ENCODE results near the gene SLC39A11.

The SLC39A11 gene

DNA sequence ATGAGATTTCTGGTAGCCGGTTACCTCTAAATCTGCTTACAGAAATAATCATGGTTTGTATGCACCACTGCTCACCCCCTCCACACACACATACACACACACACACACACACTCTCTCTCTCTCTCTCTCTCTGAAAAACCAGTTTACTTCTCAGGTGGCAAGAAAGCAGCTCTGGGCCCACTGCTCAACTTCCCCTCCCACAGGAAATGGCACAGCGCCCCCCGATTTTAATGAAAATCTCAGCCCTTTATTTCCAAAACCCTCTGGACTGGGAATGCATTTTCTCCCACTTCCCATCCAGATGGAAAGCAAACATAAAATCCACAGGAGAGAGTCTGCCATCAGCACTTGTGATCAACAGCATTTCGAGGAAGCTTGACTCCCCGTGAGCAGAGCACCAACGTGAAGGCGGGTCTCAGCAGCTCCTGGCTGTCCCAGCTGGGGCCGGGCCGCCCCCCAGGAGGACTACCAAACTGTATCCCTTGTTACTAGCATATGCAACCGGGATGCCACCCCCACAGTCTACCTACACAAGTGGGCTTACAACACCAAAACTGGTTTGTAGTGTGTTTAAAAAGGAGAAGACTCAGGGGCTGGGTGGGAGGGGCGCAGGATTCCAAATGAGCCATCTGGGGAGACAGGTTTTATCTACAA is 121.1 kb downstream of the SLC39A11 start:
- no peak for DNase-seq

DNA sequence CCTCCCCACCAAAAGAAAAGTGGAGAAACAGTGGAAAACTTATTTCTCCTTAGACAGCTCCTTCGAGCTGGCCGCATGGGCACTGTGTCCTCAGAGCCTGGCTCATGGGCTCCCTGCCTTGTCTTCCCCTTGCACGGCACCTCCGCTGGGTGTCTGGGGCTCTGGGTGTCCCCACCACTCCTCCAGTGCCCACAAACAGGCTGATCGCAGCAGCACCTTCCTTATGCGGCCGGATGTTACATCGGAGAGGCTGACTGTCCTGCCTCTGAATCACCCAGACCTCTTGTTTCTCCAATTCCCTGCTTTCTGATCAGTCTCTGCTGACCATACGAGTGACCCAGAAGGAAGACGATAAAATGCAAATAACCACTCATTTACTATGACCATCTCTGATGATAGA is 121.7 kb downstream of the SLC39A11 start:
- no peak for DNase-seq

DNA sequence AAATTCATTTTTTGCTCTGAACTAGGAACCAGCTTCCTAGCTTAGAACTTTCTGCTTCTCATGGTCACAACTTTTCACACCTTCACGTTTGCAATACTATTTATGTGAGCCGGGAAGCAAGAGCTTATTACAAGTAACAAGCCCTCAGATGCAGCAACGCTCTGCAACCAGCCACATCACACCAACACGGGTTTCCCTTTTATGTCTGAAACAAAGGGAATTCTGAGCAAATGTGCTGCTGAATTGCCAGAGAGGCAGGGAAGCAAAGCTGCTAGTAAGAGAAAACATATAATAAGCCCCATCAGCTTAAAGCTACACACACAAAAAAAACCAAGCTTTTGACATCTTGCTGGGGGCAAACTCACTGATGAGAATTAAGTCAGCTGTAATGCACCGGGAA is 122.2 kb downstream of the SLC39A11 start:
- DNase-seq, result no peak

DNA sequence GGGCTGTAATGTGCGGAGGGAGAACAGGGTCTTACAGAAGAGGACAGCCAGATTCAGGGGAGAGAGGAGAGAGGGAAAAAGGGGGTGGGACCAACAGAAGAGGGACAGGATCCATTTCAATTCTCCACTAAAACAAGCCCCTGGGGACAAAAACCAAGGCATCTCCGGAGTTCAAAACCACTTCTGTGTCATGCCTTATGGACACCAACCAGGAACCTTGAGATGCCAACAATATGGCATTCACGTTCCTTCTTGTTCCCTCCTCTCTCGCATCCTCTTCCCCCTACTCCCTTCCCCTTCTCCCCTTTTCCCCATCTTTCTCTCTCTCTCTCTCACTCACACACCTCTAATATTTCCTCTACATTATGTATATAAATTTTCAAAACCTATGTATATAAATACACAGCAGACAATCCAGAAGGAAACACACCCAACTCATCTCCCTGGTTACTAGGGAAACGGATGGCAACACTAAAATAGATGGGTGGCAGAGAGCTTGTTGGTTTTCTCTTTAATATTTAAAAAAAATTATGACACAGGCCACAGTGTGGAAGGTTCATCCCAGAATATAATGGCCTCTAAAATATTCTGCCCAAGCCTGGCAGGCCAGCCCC is 123.1 kb downstream of the SLC39A11 start:
- no peak for DNase-seq

DNA sequence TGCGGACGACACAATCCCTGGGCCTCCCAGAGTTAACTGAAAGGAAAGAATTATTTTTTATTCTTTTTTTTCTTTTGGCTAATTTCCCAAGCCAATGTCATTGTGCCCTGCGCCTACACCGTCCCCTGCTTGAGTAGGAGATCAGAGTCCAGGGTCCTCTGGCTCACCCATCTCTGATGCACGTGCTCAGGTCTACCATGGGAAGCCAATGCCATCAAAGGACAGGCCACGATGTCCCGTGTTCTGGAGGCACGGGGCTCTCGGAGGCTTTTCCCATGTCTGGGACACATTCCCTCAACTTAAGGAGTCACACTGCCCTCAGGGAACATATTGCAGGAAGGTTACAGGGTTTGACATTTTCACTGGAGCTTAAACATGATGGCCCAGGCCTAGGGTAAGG is 123.7 kb downstream of the SLC39A11 start:
- DNase-seq, result no peak

DNA sequence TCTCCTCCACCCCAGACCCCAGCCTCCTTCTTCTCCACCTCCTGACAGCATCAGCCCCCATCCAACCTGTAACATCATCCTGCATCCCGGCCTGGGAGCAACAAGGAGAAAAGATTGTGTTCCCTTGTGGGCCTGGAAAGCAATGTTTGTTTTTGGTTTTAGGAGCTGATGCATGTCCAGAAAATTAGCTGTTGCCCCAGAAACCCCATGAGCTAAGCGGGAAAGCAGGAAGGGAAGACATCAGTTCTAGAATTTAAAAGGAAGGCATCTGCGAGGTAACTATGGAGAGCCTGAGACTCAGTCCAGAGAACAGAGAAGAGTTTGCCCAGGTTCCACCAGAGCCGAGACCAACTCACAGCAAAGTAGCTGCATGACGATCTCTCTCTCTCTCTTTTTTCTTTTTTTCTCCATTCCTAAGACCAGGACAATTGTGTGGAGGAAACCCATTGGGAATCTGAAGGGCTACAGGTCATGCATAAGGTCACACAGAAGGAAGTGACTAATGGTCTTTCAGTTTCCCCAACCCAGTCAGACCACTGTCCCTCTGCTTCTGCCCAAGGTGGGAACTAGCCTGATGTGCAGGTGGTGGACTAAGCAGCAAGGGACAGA is 124.4 kb downstream of the SLC39A11 start:
- no peak for DNase-seq

DNA sequence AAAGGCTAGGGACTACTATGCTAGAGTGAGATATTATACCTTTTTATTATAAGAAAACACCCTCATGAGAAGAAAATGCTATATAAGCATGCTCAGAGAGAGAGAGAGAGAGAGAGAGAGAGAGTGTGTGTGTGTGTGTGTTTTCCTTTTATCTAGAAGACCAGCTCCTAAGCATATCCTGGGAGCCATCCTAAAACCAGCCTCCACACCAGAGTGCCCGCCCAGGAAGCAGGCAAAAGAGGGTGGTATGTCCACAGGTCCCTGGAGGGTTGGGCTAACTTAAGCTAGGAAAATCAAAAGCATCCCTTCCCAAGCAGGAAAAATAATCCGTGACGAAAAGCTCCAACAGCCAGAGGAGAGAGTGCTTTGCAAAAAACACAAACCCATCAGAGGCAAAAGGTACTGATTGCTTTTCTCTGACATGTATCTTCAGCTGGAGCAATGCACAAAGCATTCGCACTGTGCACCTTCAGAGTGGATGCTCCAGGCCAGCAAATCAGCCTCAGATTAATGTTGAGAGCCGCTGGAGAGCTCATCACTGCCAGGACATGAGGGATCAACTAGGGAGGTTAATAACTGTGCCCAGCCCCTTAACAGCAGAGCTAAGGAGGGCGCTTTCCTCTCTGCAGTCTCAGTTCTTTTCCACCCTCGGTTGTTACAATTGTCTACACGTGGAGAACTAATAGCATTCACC is 125.1 kb downstream of the SLC39A11 start:
- DNase-seq, result no peak

DNA sequence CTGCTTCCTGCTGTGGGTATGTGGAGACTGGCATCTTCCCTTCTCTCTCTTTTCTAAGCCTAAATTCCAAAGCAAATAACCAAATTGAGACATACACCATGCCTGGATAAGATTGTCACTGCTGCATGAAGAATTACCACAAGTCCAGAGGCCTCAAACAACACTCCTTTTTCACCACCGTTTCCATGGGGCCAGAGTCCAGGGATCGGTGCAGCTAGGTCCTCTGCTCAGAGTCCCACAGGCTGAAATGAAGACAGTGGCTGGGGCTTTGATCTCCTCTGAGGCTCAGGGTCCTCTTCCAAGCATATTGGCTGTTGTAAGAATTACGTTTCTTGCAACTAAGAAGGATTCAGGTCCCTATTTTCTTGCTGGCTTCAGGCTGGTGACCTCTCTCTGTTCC is 130.4 kb downstream of the SLC39A11 start:
- no peak for DNase-seq

DNA sequence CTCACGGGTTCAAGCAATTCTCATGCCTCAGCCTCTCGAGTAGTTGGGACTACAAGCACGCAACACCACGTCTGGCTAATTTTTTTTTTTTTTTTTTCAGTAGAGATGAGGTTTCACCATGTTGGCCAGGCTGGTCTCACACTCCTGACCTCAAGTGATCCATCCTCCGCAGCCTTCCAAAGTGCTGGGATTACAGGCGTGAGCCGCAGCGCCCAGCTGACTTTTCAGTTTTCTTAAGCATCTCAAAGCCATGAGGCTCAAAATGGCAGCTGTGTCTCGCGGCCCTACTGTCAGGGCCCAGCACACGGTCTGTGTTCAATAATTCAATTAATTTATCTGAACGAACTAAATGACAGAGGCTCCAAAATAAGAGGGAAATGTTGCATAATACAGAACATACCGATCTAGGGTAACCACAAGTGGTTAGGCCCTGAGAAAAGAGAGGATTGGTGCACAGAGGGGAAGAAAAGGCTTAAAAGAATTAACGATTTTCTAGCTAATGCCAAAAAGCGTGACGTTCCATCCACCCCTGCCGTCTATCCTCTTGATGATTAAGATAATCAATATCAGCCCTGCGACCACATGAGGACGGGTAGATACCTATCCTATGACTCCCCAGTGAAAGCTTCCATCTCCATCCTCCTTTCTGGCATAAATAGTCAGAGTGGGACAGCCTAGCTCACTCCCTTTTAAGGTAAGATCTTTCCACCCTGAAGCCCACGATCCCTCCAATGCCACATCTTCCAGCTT is 136.9 kb downstream of the SLC39A11 start:
- DNase-seq, result no peak

DNA sequence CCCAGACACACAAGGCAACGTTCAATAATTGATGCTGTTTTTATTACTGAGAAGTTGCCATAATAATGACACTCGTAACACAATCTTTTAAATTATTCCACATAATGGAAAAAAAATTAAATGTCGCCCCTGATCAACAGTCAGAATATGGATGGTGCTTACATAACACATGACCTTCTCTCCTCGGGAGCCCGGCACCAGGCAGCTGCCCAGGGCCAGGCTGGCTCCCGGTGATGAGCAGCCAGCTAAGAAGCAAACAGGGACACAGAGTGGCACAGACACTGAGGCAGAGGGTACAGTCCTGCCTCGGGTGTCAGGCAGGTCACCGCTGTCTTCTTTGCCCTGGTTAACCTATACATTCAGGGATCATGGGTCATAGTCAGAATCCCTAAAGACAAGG is 137.9 kb downstream of the SLC39A11 start:
- DNase-seq, result no peak

DNA sequence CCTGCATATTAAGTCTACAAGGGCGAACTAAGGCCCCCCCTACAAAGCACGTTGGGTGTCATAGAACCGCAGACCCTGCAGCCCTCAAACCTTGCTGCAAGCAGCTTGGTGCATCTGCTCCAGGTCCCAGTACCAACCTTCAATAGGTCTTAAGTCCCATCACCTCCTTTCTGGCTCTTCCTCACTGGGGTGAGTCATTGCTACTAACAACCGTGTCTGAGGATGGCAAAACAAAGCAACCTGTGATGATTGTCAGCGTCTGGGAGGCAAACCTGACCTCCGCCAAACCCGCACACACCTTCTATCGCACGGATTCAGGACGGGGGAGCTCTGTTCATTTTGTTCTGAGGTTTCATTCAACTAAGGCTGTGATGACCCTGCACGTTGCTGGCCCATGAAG is 138.9 kb downstream of the SLC39A11 start:
- no peak for DNase-seq

DNA sequence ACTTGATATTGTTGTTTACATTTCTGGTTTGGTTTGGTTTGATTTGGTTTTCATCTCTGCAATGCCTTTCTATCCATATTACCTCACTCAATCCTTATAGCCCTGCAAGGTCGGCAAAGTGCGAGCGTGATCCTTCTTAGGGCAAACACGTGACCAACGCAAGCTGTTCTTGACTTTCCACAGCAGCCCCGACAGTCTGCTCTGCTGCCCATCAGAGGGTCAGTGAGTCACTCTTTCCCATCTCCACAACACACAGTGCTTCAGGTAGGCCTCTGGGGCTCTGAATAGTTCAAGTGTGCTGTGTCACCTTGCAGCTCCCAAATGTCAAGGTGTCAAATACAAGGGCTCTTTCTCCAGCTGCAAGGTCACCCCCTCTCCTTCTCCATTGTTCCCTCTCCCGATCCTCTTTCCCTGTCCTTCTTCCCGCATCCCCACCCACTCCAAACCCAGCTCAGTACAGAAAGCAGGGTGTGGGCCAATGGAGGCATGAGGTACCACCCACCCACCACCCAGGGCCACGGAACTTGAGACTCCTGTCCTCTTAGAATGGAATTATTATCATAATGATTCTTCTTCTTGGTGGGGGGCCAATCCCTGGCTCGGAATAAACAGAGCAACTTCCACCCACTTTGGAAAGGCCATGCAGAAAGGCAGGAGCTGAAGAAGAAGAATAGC is 139.7 kb downstream of the SLC39A11 start:
- DNase-seq, result no peak

DNA sequence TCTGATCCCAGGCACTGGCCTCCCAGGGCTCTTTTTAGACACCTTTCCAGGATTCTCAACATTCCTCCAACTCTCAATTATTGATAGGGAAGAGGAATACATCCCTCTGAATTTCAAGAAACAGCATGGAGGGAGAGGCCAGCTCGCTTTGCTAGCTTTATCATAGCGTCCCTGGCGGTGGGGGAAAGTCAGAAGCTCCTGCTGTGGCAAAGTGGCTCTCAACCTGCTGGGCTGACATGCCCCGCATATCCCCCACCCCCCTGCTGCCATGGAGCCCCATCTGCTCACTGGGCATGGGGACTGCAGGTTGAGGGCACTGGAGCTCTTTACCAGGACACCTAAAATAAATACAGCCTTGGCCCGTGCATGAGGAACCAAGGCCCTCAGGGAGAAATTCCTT is 140.3 kb downstream of the SLC39A11 start:
- no peak for DNase-seq

DNA sequence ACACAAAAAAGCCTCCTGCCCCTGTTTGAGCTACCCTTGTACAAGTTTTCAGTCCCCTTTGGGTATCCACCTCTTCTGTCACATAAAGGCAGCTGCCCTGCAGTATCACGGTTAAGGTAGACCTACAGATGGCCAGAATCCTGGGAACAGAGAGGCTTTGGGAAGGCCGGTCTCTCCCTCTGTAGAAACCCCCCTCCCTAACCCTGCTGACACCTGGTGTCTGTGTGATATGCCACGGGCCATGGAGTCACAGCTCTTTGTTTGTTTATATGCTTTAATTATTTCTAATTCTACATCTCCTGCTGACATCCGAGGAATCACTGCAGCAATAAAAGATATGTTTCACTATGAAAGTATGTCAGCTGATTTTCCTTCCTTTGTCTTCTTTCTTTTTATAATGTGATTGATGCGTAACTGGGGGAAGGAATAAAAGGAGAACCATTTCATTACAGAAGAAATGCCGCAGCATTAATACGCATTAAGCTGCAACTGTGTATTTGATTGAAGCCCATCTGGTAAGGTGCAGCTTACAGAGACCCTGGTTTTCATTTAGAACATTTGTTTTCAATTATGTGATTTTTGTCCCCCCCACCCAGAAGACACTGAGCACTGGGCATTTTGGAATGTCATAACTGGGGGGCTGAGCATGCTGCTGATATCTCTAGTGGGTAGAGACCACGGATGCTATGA is 142.1 kb downstream of the SLC39A11 start:
- no peak for DNase-seq

DNA sequence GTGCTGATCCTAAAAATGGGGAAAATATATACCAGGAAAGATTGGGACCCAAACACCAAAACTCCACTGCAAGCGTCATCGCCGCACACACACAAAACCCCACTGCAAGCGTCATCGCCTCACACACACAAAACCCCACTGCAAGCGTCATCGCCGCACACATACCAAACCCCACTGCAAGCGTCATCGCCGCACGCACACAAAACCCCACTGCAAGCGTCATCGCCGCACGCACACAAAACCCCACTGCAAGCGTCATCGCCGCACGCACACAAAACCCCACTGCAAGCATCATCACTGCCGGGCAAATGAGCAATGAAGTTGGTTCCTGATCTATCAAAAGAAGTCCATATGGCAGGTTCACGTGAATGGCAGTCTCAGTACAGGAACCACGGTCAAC is 144.4 kb downstream of the SLC39A11 start:
- DNase-seq, result no peak

DNA sequence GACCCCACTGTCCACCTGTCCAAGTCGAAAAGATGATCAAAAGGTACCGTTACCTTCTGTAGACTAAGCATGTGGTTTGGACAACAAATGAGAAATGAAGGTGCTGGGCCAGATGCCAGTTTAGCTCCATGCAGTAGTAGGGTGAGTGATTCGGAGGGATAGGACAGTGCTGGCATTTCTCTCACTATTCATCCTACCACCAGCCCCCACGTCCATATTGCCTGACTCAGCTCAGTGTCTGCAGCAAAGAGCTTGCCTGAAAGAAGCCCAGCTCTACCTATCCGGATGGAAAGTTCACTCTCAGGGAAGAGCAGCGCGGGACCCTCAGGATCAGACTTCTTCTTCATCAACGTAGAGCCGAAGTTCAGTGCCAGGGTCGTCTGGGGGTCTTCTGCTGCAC is 145.0 kb downstream of the SLC39A11 start:
- no peak for DNase-seq

DNA sequence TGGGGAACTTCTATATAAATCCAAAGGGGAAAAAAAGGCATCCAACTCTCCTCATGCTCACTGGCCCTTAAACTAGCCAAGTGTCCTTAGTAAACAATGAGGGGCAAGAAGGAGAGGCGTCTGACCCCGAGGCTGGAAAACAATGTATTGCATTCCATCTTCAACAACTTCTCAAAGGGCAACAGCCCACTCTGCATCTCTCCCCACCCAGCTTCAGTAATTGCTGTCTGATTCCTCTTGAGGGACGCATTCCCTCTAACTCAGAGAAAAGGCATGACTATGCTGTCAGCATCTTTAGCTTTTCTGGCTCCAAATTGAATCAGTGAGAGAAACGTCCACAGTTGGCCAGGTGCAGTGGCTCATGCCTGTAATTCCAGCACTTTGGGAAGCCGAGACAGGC is 145.8 kb downstream of the SLC39A11 start:
- DNase-seq, result no peak

DNA sequence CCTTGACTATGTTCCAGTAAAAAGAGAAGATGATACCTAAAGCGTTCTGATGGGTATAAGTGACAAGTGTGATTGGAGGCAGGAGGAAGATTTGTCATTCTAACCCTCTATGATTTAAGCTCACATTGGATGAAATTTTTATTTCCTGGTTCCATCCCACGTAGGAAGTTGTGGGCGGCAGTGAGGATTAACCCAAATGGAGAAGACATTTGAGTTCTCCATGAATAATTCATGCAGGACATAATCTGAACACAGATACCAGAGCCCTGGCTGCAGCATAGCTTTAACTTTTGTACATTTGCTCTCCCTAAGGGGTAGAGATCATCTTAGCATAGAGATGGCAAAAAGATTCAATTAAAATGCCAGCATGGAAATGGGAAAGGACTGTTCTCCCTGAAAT is 146.3 kb downstream of the SLC39A11 start:
- DNase-seq, result no peak

DNA sequence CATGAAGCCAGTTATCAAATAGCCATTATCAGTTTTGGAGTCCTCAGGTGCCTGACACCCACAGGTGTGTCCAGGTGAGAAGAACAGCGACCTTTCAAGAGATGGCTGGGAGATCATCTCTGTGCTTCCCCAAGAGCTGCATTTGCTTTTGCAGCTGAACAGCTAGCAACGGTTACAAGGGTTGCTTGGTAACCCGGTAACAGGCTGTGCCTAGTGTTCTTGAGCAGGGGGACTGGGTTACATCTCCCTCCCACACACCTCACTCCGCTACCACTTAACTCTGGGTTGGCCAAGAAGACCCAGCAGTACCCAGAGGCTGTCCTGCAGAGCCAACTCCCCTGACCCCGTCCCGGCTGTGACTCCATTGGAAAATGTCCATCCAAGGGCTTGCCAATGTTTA is 147.0 kb downstream of the SLC39A11 start:
- no peak for DNase-seq

DNA sequence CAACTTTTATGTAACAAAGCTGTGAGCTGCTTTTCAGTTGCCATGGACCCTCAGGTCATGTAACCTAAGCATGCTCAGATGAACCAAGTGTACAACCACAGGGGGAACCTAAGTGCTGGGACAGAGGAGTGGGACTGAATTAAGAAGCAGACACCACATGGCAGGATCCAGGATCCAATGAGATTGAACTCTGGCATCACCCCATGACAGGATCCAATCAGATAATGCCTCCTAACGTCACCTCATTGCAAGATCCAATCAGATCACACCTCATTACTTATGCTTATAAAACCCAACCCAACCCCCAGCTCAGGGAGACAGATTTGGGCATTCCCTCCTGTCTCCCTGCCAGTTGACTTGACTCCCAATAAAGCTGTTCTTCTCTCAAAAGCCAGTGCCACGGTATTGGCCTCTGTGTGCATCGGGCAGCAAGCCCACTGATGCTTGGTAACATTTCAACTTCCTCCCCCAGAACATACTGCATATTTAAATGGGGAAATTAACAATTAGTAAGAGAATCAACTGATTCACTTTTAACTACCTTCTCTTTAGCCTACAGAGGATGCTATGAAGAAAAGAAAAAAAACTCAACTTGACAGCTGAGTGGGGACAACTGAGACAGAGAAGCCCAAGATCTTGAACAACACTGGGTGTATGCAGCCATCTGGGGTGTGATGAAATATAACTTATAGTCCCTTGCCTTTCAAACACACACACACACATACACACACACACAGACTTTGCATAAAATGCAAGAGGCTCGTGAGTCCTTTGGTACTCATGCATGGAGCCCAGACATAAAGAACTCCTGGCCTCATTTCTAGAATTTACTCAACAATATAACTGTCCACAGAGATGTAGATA is 148.4 kb downstream of the SLC39A11 start:
- DNase-seq, result no peak

DNA sequence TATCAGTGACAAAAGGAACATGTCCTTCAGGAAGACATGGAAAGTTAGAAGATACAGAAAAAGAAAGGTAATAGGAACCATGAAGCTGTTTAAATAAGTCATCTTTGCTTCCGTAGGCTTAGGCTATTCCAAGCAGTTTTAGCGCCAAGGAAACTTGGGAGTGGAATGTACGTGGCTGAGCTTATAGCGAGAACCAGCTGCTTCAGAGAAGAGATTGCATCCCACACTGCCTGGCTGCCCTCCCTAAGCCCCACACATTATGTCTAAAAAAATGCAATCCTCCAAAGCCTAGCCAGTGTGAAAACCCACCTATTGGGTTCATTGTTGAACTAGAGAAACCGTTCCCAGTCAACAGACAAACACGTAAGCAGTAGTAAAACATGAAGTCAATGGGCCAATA is 149.9 kb downstream of the SLC39A11 start:
- DNase-seq, result no peak
